Stomach (tissue), 19 donors: Measurements from ENCODE around the gene MXD4. TPM values are rescaled to one million over a fixed set of nuclear protein-coding genes. Genes with fewer than 3 reads are reported as not detected.

Source experiments
- DNase-seq, 2 donors: peaks; one replicate each; pipeline versions ENCODE4 v3.0.0 to v3.0.0-alpha.2; 2013 to 2019
- H3K27ac ChIP-seq, 5 donors: fragments of 200-600 bp in 4 of 5; sonication (generic) in 4 of 5; one replicate each; pipeline ENCODE4 v1.5.1; 2013 to 2019; ENCODE audit warnings: mild to moderate bottlenecking in 1 of 5, moderate library complexity in 1 of 5
- H3K27me3 ChIP-seq, 3 donors: fragments of 200-600 bp; sonication (generic); one replicate each; pipeline ENCODE4 v1.5.1; 2017 to 2019; ENCODE audit warnings: mixed run types in 1 of 3
- H3K36me3 ChIP-seq, 4 donors: fragments of 200-600 bp; sonication (generic); 1 replicate in 3 of 4; 2 replicates in 1 of 4; pipeline ENCODE4 v1.5.1; 2016 to 2019
- H3K4me1 ChIP-seq, 4 donors: fragments of 200-600 bp; sonication (generic); one replicate each; pipeline ENCODE4 v1.5.1; 2016 to 2019
- H3K4me3 ChIP-seq, 4 donors: fragments of 200-600 bp; sonication (generic) in 3 of 4; one replicate each; pipeline ENCODE4 v1.5.1; 2016 to 2019; ENCODE audit warnings: mild to moderate bottlenecking in 1 of 4
- H3K9me3 ChIP-seq, 4 donors: fragments of 200-600 bp; sonication (generic); one replicate each; pipeline ENCODE4 v1.5.1; 2016 to 2019
- EP300 ChIP-seq: sonication (generic); formaldehyde crosslinking; IDR thresholded peaks from one replicate; pipeline ENCODE4 v1.6.1; 2017; ENCODE audit warnings: antibody characterized with exemption
- POLR2A ChIP-seq, 4 donors: fragments of 450-650 bp; IDR thresholded peaks; one replicate each; pipeline ENCODE4 v1.6.1; 2016; ENCODE audit warnings: antibody characterized with exemption in 4 of 4, control low read depth in 2 of 4, mild to moderate bottlenecking in 1 of 4, moderate library complexity in 1 of 4
- POLR2AphosphoS5 ChIP-seq, 3 donors: sonication (generic); formaldehyde crosslinking; IDR thresholded peaks; one replicate each; pipeline ENCODE4 v1.6.1; 2016; ENCODE audit warnings: antibody characterized with exemption in 3 of 3
- WGBS, 5 donors: extraction: QIAGEN DNeasy Blood & Tissue Kit in 3 of 5; methylation state at CpG; one replicate each; pipeline versions ENCODE4 v1.1.5 to v1.1.7; 2013 to 2018; 5-methylcytosine and 5-hydroxymethylcytosine counted together
- intact Hi-C: fragments of 100-400 bp; cut with DNase I; formaldehyde crosslinking; loops from one replicate; pipeline ENCODE4 v1.15.1; 2023; ENCODE audit warnings: low total_unique reads
- long read RNA-seq, 10 donors: transcript quantifications; one replicate each; lab custom pipeline, GENCODE V29; 2026
- polyA plus RNA-seq, 3 donors: library from polyadenylated mRNA; stranded (reverse); fragments of 200-250 nt; gene quantifications; one replicate each; pipeline ENCODE4 v1.2.3, GENCODE V29; 2013
- total RNA-seq, 5 donors: library from RNA; depleted of rRNA; stranded (reverse); fragments of >200 nt; gene quantifications; one replicate each; pipeline versions ENCODE4 v1.1.0 to v1.2.3, GENCODE V29; 2014 to 2016
- TF ChIP-seq, protein P1 (sequence below), 7 experiments: fragments of 450-650 bp in 4 of 7; fragments of 200-600 bp in 3 of 7; sonication (generic) in 3 of 7; IDR thresholded peaks; one replicate each; pipeline ENCODE4 v1.5.1; 2016 to 2019; ENCODE audit warnings: antibody characterized with exemption in 7 of 7, control low read depth in 2 of 7, mild to moderate bottlenecking in 1 of 7
- donor health status: healthy with polysubstance abuse.
- donor health status: Bipolar disorder and iron deficiency.
- donor health status: healthy.

Gene MXD4, protein sequence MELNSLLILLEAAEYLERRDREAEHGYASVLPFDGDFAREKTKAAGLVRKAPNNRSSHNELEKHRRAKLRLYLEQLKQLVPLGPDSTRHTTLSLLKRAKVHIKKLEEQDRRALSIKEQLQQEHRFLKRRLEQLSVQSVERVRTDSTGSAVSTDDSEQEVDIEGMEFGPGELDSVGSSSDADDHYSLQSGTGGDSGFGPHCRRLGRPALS
- total RNA-seq (100 to 1,000 TPM in 1 of 5 donors, 10 to 100 TPM in 4; 22.8 to 114 (median 48.7) TPM), polyA plus RNA-seq (10 to 100 TPM; 19.1 to 49.4 (median 30.1) TPM)
- long read RNA-seq, donor 1, full-length matches to known transcripts = 22 of 22 reads
- long read RNA-seq, donor 1, partial matches to known transcripts = 0 of 22 reads
- long read RNA-seq, donor 1, other reads (novel, unspliced or antisense) = 0 of 22 reads
- long read RNA-seq, donor 2, full-length matches to known transcripts = 29 of 29 reads
- long read RNA-seq, donor 2, partial matches to known transcripts = 0 of 29 reads
- long read RNA-seq, donor 2, other reads (novel, unspliced or antisense) = 0 of 29 reads
- long read RNA-seq, donor 3, full-length matches to known transcripts = 13 of 13 reads
- long read RNA-seq, donor 3, partial matches to known transcripts = 0 of 13 reads
- long read RNA-seq, donor 3, other reads (novel, unspliced or antisense) = 0 of 13 reads
- long read RNA-seq, donor 4, full-length matches to known transcripts = 3 of 3 reads
- long read RNA-seq, donor 4, partial matches to known transcripts = 0 of 3 reads
- long read RNA-seq, donor 4, other reads (novel, unspliced or antisense) = 0 of 3 reads
- long read RNA-seq, donor 5, full-length matches to known transcripts = 27 of 27 reads
- long read RNA-seq, donor 5, partial matches to known transcripts = 0 of 27 reads
- long read RNA-seq, donor 5, other reads (novel, unspliced or antisense) = 0 of 27 reads
- long read RNA-seq, donor 6 = 0 reads
- long read RNA-seq, donor 7, full-length matches to known transcripts = 22 of 22 reads
- long read RNA-seq, donor 7, partial matches to known transcripts = 0 of 22 reads
- long read RNA-seq, donor 7, other reads (novel, unspliced or antisense) = 0 of 22 reads
- long read RNA-seq, donor 8, full-length matches to known transcripts = 7 of 7 reads
- long read RNA-seq, donor 8, partial matches to known transcripts = 0 of 7 reads
- long read RNA-seq, donor 8, other reads (novel, unspliced or antisense) = 0 of 7 reads
- long read RNA-seq, donor 9, full-length matches to known transcripts = 9 of 9 reads
- long read RNA-seq, donor 9, partial matches to known transcripts = 0 of 9 reads
- long read RNA-seq, donor 9, other reads (novel, unspliced or antisense) = 0 of 9 reads
- long read RNA-seq, donor 10, full-length matches to known transcripts = 8 of 8 reads
- long read RNA-seq, donor 10, partial matches to known transcripts = 0 of 8 reads
- long read RNA-seq, donor 10, other reads (novel, unspliced or antisense) = 0 of 8 reads

DNA sequence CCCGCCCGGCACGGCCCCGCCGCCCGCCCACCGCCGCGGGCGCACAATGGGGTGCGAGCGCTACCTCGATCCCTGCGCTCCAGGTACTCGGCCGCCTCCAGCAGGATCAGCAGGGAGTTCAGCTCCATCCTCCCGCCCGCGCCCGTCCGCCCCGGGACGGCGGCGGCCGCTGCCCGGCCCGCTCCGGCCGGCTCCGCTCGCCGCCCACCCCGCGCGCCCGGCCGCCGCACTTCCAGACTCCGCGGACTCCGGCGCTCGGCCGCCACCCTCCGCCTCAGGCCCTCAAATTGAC lies at the start of gene MXD4:
MXD4 (minus strand) TSS at position 257 of the 292 bp plus-strand sequence; CDS start at position 128, 129 bp downstream.
- WGBS, 5 donors = 0 to 1% (median 0%) methylated on average over 5 to 46 of the region's 46 CpGs; no CpG with 5 or more reads in 1 of the 5 donors
- H3K4me1 ChIP-seq = peaks cover 56 to 86% (median 73%) of the 10 kb centered on the region in 4 donors
- no peak for DNase-seq

DNA sequence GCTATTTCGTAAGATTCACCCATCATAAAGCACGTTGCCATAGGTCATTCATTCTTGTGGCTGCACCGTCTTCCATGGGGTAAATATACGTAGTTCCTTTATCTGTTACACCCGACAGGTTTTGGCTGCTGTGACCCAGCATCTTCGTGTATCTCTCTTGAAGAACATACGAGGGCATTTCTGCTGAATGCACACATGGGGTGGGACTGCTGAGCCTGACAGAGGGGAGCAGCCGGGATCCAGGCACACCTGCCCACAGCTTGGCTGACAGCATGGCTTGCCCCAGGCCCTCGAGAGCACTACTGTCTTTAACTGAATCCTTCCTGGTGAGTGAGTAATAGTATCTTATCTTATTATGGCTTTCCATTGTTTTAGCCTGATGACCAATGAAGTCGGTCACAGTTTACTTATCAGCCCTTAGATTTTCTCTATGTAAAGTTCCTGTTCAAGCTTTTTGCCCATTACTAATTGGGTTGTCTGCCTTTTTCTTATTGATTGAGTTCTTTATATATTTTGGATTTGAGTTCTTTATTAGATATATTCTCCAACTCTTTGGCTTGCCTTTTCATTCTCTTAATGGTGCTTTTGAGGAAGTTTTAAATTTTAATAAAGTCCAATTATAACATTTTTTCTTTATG lies 45.0 kb upstream of the MXD4 start:
- no peak overlapping the region for H3K27ac ChIP-seq
- peaks cover 0 to 8% (median 4%) of the 10 kb centered on the region in 4 donors for H3K9me3 ChIP-seq
- no peaks in the 10 kb centered on the region for H3K27me3 ChIP-seq
- peaks cover 0 to 15% (median 11%) of the 10 kb centered on the region in 4 donors for H3K36me3 ChIP-seq
- no peak overlapping the region for H3K4me3 ChIP-seq
- intact Hi-C loops = no loop called here
- no peak for TF ChIP-seq EP300
- TF ChIP-seq POLR2A (IDR thresholded peaks at IDR 0.05) = no peak
- TF ChIP-seq, protein P1, sequence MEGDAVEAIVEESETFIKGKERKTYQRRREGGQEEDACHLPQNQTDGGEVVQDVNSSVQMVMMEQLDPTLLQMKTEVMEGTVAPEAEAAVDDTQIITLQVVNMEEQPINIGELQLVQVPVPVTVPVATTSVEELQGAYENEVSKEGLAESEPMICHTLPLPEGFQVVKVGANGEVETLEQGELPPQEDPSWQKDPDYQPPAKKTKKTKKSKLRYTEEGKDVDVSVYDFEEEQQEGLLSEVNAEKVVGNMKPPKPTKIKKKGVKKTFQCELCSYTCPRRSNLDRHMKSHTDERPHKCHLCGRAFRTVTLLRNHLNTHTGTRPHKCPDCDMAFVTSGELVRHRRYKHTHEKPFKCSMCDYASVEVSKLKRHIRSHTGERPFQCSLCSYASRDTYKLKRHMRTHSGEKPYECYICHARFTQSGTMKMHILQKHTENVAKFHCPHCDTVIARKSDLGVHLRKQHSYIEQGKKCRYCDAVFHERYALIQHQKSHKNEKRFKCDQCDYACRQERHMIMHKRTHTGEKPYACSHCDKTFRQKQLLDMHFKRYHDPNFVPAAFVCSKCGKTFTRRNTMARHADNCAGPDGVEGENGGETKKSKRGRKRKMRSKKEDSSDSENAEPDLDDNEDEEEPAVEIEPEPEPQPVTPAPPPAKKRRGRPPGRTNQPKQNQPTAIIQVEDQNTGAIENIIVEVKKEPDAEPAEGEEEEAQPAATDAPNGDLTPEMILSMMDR (IDR thresholded peaks at IDR 0.05) = no peak
- no peak for TF ChIP-seq POLR2AphosphoS5 (IDR thresholded peaks at IDR 0.05)
- peak in 1 of 2 donors; percentile 13 for DNase-seq
- 87 to 93% (median 92%) methylated on average over 10 of the region's 10 CpGs for WGBS, 5 donors
- H3K4me1 ChIP-seq = no peaks in the 10 kb centered on the region

More for the DNA sequence above, at the start of gene MXD4:
- Histone ChIP-seq H3K36me3 (peaks cover 0 to 25% (median 14%) of the 10 kb centered on the region in 4 donors), H3K9me3 (no peaks in the 10 kb centered on the region), H3K27ac (peak within 1 kb of the TSS; percentile 93 to 94 (median 94)), H3K27me3 (no peaks in the 10 kb centered on the region), H3K4me3 (peak within 1 kb of the TSS; percentile 84 to 100 (median 94))
- TF ChIP-seq EP300 (no peak), POLR2A (IDR thresholded peaks at IDR 0.05) (no peak), POLR2AphosphoS5 (IDR thresholded peaks at IDR 0.05) (peak in 2 of 3 donors; percentile 76 to 89)
- TF ChIP-seq, protein P1 (IDR thresholded peaks at IDR 0.05) = no peak
- intact Hi-C loops = no loop called here

DNA sequence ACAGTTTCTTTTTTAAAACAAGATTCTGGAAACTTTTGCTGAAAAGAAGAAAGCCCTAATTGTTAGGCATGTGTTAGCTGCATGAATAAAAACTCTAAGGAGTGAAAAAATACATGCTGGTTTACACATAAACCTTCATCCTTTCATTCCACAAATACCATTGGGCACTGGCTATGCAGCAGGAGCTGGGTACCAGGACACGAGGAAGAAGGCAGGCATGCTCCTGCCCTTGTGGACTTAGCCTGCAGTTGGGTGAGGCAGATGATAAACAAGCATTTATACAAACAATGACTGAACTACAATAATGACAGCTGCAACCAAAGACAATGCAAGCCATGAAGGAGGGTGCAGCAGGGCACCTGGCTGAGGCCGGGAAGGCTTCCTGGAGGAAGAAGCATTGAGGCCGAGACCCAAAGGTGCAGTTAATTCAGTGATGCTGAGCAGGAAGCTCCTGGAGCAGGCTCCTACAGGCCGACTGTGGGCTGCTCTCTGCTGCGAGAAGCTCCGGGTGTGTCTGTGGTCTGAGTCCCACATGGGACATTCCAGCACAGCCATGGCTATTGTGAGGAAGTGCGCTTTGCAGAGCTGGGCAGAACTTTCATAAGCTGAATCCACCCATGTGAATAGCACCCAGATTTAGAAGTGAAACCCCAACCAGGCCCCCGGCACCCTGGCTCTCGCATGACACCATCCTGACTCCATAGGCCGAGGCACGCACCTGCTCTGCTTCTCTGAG lies 44.0 kb upstream of the MXD4 start:
- WGBS, 5 donors = 77 to 84% (median 81%) methylated on average over 11 of the region's 11 CpGs
- Histone ChIP-seq H3K4me3 (no peak overlapping the region), H3K4me1 (no peaks in the 10 kb centered on the region), H3K9me3 (peaks cover 0 to 4% (median 1%) of the 10 kb centered on the region in 4 donors), H3K27ac (no peak overlapping the region), H3K36me3 (peaks cover 0 to 15% (median 11%) of the 10 kb centered on the region in 4 donors), H3K27me3 (no peaks in the 10 kb centered on the region)
- intact Hi-C loops = no loop called here
- DNase-seq = peak in 1 of 2 donors; percentile 24
- no peak for TF ChIP-seq POLR2AphosphoS5 (IDR thresholded peaks at IDR 0.05)
- no peak for TF ChIP-seq EP300
- TF ChIP-seq, protein P1 (IDR thresholded peaks at IDR 0.05) = no peak
- no peak for TF ChIP-seq POLR2A (IDR thresholded peaks at IDR 0.05)
